HT1080 (cell line): ENCODE measurements around the gene PSMC3. TPM values are rescaled to one million over a fixed set of nuclear protein-coding genes. Genes with fewer than 3 reads are reported as not detected.

Experiments
- DNase-seq: peaks from one replicate; pipeline ENCODE4 v3.0.0-alpha.2; 2015; ENCODE audit warnings: low read depth
- total RNA-seq: library from RNA; depleted of rRNA; stranded (reverse); fragments of >200 nt; shearing (Covaris generic); gene quantifications from 2 replicates; pipeline ENCODE4 v1.2.3, GENCODE V29; 2014

PSMC3 gene
- total RNA-seq, 1 experiment from 2014 or later = 245 TPM

GRCh38 chr11:47413908-47414684, 12.1 kb downstream of the PSMC3 start:
- DNase-seq = peak; percentile 21

GRCh38 chr11:47413351-47413750, 12.9 kb downstream of the PSMC3 start:
- no peak for DNase-seq

- DNase-seq = peak; percentile 24
These were observed 14.1 kb downstream of the PSMC3 start for GRCh38 chr11:47411884-47412746.

- DNase-seq = no peak
These were observed 15.6 kb downstream of the PSMC3 start for GRCh38 chr11:47410370-47411264.

- no peak for DNase-seq
These were observed 16.5 kb downstream of the PSMC3 start for GRCh38 chr11:47409440-47410369.

- peak; percentile 79 for DNase-seq
These were observed 17.4 kb downstream of the PSMC3 start for GRCh38 chr11:47408598-47409439.

- DNase-seq = peak; percentile 97
These were observed 18.3 kb downstream of the PSMC3 start, which contains the start of gene SLC39A13 for GRCh38 chr11:47407746-47408590. TSS of gene SLC39A13 (plus strand) at chr11:47408590. CDS start at chr11:47410095, 1,505 bp downstream.

- no peak for DNase-seq
These were observed 19.1 kb downstream of the PSMC3 start for GRCh38 chr11:47406896-47407745.

GRCh38 chr11:47403571-47403970, 22.7 kb downstream of the PSMC3 start:
- no peak for DNase-seq

GRCh38 chr11:47403135-47403534, 23.1 kb downstream of the PSMC3 start:
- no peak for DNase-seq

- no peak for DNase-seq
These were observed 25.4 kb downstream of the PSMC3 start for GRCh38 chr11:47400768-47401279.

GRCh38 chr11:47399860-47400767, 26.1 kb downstream of the PSMC3 start:
- DNase-seq = no peak

- no peak for DNase-seq
These were observed 27.7 kb downstream of the PSMC3 start for GRCh38 chr11:47398551-47398950.

- DNase-seq = no peak
These were observed 28.2 kb downstream of the PSMC3 start for GRCh38 chr11:47398011-47398410.

- DNase-seq = no peak
These were observed 30.3 kb downstream of the PSMC3 start for GRCh38 chr11:47396049-47396320.
